Epithelial cell of umbilical artery (primary cell): ENCODE data around the gene TM2D3. TPM values are rescaled to one million over a fixed set of nuclear protein-coding genes. Genes with fewer than 3 reads are reported as not detected.

Source experiments
- total RNA-seq: library from RNA; depleted of rRNA; stranded (reverse); fragments of >200 nt; gene quantifications from 2 replicates; pipeline ENCODE4 v1.2.3, GENCODE V29; 2014

TM2D3 gene
- 29.6 and 40.9 TPM in 2 replicates for total RNA-seq

GRCh38 chr15:101652098-101652785 is at the start of gene TM2D3:
TM2D3 (minus strand) TSS chr15:101652381; CDS start chr15:101652361, 20 bp downstream.

Other genes starting within 250 kb of the TM2D3 start
- 0.32 TPM in 1 of 2 replicates, not detected in the other for gene PCSK6, start 162.7 kb downstream of the TM2D3 start, total RNA-seq
- 7.8 and 8.2 TPM in 2 replicates for gene TARS3, start 72.1 kb upstream of the TM2D3 start, total RNA-seq
- not detected in 2 replicates for gene OR4F6, start 151.1 kb upstream of the TM2D3 start, total RNA-seq
- gene OR4F15, start 159.8 kb upstream of the TM2D3 start, total RNA-seq: not detected in 2 replicates